ENCODE results near the gene TMEM72. TPM values are rescaled to one million over a fixed set of nuclear protein-coding genes. Genes with fewer than 3 reads are reported as not detected.

The TMEM72 gene
- total and polyA plus RNA-seq, 2 donors (not counting 3 experiments of a cell fraction or from before 2014, with no cell fraction given): not detected

DNA sequence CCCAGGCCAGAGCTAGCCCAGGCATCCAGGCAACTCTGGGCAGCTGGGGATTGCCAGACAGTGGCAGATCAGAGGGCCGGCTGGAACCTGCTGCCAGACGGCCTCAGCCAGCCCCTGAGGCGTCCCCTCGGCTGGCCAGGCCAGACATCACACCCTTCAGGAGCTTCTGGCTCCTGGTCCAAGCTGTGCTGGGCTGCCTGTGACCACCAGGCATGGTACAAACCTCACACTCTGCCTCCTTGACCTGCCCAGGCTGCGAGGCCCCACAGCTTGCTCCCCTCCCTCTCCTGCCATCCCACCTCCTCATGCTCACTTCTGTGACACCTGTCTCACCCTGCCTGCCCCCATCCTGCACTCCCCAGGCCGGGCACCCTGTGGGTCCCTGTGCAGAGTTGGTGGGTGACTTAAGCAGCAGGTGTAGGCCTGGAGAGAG, 61.8 kb downstream of the TMEM72 start:
- Histone ChIP-seq H3K4me1 (ENCODE audit: control insufficient read depth, extremely low read depth, insufficient read depth, low read length) (peaks cover 8% of the 10 kb centered on the region), H3K36me3 (ENCODE audit: control insufficient read depth in 2 of 2, extremely low read depth in 1 of 2, insufficient read depth in 2 of 2, low read length in 2 of 2) (peaks cover 0 to 11% of the 10 kb centered on the region in 2 experiments), H3K9ac (replicated peaks; ENCODE audit: extremely low read depth, insufficient read depth, low read length) (no peak overlapping the region), H3K4me2 (ENCODE audit: insufficient read depth, low read length) (no peak overlapping the region), H3K9me3 (replicated peaks; ENCODE audit: control insufficient read depth, insufficient read depth, low read length) (no peaks in the 10 kb centered on the region), H3K27ac (ENCODE audit: insufficient read depth, low read depth, low read length) (no peak overlapping the region), H3K9me1 (replicated peaks; ENCODE audit: control insufficient read depth, extremely low read depth, insufficient read depth, low read length) (no peaks in the 10 kb centered on the region), H3K27me3 (ENCODE audit: control insufficient read depth in 2 of 2, insufficient read depth in 2 of 2, low read length in 2 of 2) (no peaks in the 10 kb centered on the region), H4K20me1 (replicated peaks; ENCODE audit: control insufficient read depth, extremely low read depth, insufficient read depth, low read length) (no peaks in the 10 kb centered on the region), H2AFZ (ENCODE audit: low read depth, low read length) (no peak overlapping the region), H3K79me2 (ENCODE audit: control insufficient read depth, insufficient read depth, low read length) (no peaks in the 10 kb centered on the region), H3K4me3 (replicated peaks in 1 of 3; ENCODE audit: insufficient read depth in 1 of 3, low read depth in 1 of 3, low read length in 3 of 3) (no peak overlapping the region)
- peak; percentile 50 for DNase-seq (ENCODE audit: low read depth, low spot score)
- ChIA-PET POLR2A (interaction anchor here (1.0 kb wide), 1 partner anchor 29 kb away, joined by 3 read pairs; no protein-coding TSS in a partner anchor), CTCF (interaction anchor here (1.1 to 2.3 kb wide), 3 partner anchors 9 to 40 kb away, joined by 5 to 18 read pairs (median 9); partner anchors contain the start of gene ZNF22)
- BruUV-seq (replicated peaks): no TSS peak
- intact Hi-C loops (cut with micrococcal nuclease): loop anchor here (10.0 kb wide), 1 partner anchor 1298 kb away; no protein-coding TSS in a partner anchor
- dilution Hi-C loops (cut with MboI; ENCODE audit: extremely low pct_ligation_motif_present, low sequenced_read_pairs): no loop called here
- FAIRE-seq: no peak
- TF ChIP-seq GATA2 (IDR thresholded peaks at IDR 0.05; ENCODE audit: insufficient read depth, insufficient read length, low read depth, low read length): no peak
- no peak for TF ChIP-seq JUN (IDR thresholded peaks at IDR 0.05; ENCODE audit: borderline replicate concordance, insufficient read depth, insufficient read length, low read depth)

- intact Hi-C loops (cut with micrococcal nuclease): loop anchor here (10.0 kb wide), 1 partner anchor 1299 kb away; no protein-coding TSS in a partner anchor
- FAIRE-seq: no peak
Measured at GRCh38 chr10:44973323-44974081, 62.4 kb downstream of the TMEM72 start.

More at GRCh38 chr10:44973323-44974081, 62.4 kb downstream of the TMEM72 start:
- peak; percentile 59 for DNase-seq (ENCODE audit: low read depth, low spot score)
- Histone ChIP-seq H3K27ac (ENCODE audit: insufficient read depth, low read depth, low read length) (no peak overlapping the region), H3K36me3 (ENCODE audit: control insufficient read depth in 2 of 2, extremely low read depth in 1 of 2, insufficient read depth in 2 of 2, low read length in 2 of 2) (peaks cover 0 to 11% of the 10 kb centered on the region in 2 experiments), H3K4me2 (ENCODE audit: insufficient read depth, low read length) (no peak overlapping the region), H3K27me3 (ENCODE audit: control insufficient read depth in 2 of 2, insufficient read depth in 2 of 2, low read length in 2 of 2) (no peaks in the 10 kb centered on the region), H3K4me1 (ENCODE audit: control insufficient read depth, extremely low read depth, insufficient read depth, low read length) (peaks cover 11% of the 10 kb centered on the region), H2AFZ (ENCODE audit: low read depth, low read length) (no peak overlapping the region), H3K79me2 (ENCODE audit: control insufficient read depth, insufficient read depth, low read length) (no peaks in the 10 kb centered on the region), H3K9me1 (replicated peaks; ENCODE audit: control insufficient read depth, extremely low read depth, insufficient read depth, low read length) (no peaks in the 10 kb centered on the region), H3K4me3 (replicated peaks in 1 of 3; ENCODE audit: insufficient read depth in 1 of 3, low read depth in 1 of 3, low read length in 3 of 3) (no peak overlapping the region), H3K9me3 (replicated peaks; ENCODE audit: control insufficient read depth, insufficient read depth, low read length) (no peaks in the 10 kb centered on the region), H3K9ac (replicated peaks; ENCODE audit: extremely low read depth, insufficient read depth, low read length) (no peak overlapping the region), H4K20me1 (replicated peaks; ENCODE audit: control insufficient read depth, extremely low read depth, insufficient read depth, low read length) (no peaks in the 10 kb centered on the region)
- BruUV-seq (replicated peaks): no TSS peak
- CTCF ChIA-PET: interaction anchor here (1.1 to 2.3 kb wide), 3 partner anchors 10 to 41 kb away, joined by 5 to 18 read pairs (median 9); partner anchors contain the start of gene ZNF22
- POLR2A ChIA-PET: interaction anchor here (1.0 kb wide), 1 partner anchor 28 kb away, joined by 3 read pairs; no protein-coding TSS in a partner anchor
- no peak for TF ChIP-seq JUN (IDR thresholded peaks at IDR 0.05; ENCODE audit: borderline replicate concordance, insufficient read depth, insufficient read length, low read depth)
- dilution Hi-C loops (cut with MboI; ENCODE audit: extremely low pct_ligation_motif_present, low sequenced_read_pairs): no loop called here
